BJ (cell line): ENCODE data around the gene ZNF423. TPM values are rescaled to one million over a fixed set of nuclear protein-coding genes. Genes with fewer than 3 reads are reported as not detected.

ENCODE experiments used
- CTCF ChIA-PET: fragments of 350-600 bp; formaldehyde crosslinking; extraction: SDS; loops from one replicate; lab custom pipeline; 2021; ENCODE audit warnings: antibody characterized with exemption, inconsistent platforms; lab: Yijun Ruan, JAX
- POLR2A ChIA-PET: fragments of 300-600 bp; sonication (Branson Sonifier 250); formaldehyde crosslinking; extraction: SDS; loops from one replicate; lab custom pipeline; 2021; ENCODE audit warnings: antibody characterized with exemption; lab: Charles Lee
- DNase-seq: peaks from one replicate; pipeline ENCODE4 v3.0.0-alpha.2; 2011; ENCODE audit warnings: low read depth
- H3K27me3 ChIP-seq: 2 replicates; pipeline ENCODE4 v1.6.0; 2011; ENCODE audit warnings: low read length; ENCODE audit not compliant: control insufficient read depth, insufficient read depth
- H3K36me3 ChIP-seq: 2 replicates; pipeline ENCODE4 v1.5.1; 2011; ENCODE audit warnings: low read length; ENCODE audit not compliant: control insufficient read depth, insufficient read depth
- H3K4me3 ChIP-seq: 2 replicates; pipeline ENCODE4 v1.5.1; 2011; ENCODE audit warnings: low read depth, mild to moderate bottlenecking, control low read depth, low read length
- CTCF ChIP-seq: IDR thresholded peaks from 2 replicates; pipeline ENCODE4 v1.5.1; 2011; ENCODE audit warnings: low read depth, mild to moderate bottlenecking, control low read depth, inconsistent platforms, low read length, moderate library complexity; ENCODE audit not compliant: insufficient read depth
- polyA plus RNA-seq: library from polyadenylated mRNA; depleted of rRNA; stranded (reverse); fragments of >200 nt; gene quantifications from 2 replicates; pipeline ENCODE4 v1.2.3, GENCODE V29; 2011

The ZNF423 gene
- polyA plus RNA-seq, 1 experiment = 0.22 TPM

DNA sequence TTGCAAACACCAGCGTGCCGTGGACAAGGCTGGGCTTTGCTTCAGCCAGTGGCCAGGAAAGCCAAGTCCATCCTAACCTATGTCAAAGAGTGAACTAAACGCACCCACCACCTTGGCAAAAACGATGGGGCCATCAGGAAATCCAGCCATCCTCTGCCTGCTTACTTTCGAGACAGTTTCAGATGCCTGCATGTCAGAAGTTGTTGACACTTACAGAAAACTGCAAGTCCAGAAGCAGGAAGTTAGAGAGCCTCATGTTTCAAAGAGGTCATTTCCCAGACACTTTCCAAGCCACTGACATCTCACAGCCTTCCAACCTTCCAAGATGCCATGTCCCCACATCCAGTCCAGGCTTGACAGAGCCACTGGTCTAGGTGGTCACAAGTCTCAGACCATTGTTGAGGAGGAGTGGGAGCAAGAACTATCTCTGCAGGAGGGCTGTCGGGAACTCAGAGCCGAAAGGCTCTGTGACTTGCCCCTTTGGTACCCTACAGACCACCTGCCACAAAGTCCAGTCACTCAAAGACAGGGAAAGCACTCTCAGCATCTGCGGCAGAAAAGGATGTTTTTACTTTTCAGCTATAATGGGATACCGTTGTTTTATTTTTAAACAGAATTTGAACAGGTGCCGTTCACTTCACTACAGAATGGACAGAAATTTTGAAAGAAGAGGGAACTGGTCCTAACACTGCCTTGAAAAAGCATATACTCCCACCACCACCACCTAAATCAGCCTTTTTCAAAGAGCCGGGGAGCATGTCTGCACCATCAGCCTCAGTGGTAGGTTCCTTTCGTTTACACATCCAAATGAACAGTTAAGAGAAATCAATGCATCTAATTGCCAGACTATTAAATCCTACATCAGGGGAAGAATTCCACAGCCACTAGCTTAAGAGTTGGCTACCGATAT is 5.1 kb downstream of the ZNF423 start:
- CTCF ChIA-PET = no interaction called here
- TF ChIP-seq CTCF = no peak

DNA sequence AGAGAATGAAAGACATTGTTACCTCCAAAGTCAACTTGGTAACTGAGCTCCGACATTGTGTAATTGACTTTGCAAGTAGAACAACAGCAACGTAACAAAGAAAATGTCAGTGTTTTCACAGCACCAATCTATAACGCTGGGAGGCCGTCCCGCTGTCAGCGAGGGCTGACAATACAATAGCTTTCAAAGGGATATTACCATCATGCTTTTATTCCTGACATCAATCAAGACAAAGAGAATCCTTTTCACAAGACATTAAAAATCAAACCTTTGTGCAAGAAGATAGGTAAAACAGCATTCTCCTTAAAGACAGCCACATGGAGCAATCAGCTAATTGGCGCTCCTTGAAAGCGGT is 6.2 kb downstream of the ZNF423 start:
- no peak overlapping the region for H3K4me3 ChIP-seq
- H3K36me3 ChIP-seq = no peaks in the 10 kb centered on the region
- POLR2A ChIA-PET = no interaction called here
- CTCF ChIA-PET = interaction anchor here (1.9 kb wide), 1 partner anchor 8 kb away, joined by 6 read pairs; no protein-coding TSS in a partner anchor
- TF ChIP-seq CTCF = no peak
- H3K27me3 ChIP-seq = peaks cover 9% of the 10 kb centered on the region
- no peak for DNase-seq

More for the DNA sequence above, 5.1 kb downstream of the ZNF423 start:
- no peak for DNase-seq
- peaks cover 7% of the 10 kb centered on the region for H3K27me3 ChIP-seq
- POLR2A ChIA-PET = no interaction called here
- no peak overlapping the region for H3K4me3 ChIP-seq
- H3K36me3 ChIP-seq = no peaks in the 10 kb centered on the region

DNA sequence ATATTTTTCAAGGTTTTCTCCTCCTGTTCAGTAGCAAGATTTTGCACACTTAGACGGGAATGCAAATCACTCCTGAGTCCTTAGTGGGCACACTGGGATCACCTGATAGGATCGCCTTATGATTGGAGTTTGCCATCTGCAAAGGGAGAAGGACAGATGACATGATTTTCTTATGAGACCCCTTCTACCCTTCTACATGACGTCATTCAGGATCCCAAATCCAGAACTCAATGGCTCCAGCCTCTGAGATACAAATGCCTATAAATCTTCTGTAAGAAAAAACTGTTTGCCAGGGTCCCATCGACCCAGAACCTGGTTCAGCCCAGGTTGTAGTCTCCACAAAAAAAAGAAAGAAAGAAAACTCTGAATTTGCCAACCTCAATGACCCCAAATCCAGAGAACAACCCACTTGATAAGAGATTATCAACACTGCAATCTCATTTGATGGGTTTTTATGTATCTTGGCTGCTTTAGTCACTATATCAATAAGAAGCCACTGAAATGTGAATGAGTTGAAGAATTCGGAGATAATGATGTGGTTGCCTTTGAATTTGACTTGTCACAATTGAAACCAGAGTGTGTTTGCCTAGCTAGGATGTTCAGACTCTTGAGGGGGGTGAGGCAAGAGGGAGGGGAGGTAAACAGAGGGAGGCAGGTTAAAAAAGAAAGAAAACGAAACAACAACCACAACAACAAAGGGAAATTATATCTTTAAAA is 6.7 kb downstream of the ZNF423 start:
- peaks cover 9% of the 10 kb centered on the region for H3K27me3 ChIP-seq
- H3K4me3 ChIP-seq = no peak overlapping the region
- DNase-seq = no peak
- ChIA-PET CTCF (interaction anchor here (1.9 kb wide), 1 partner anchor 8 kb away, joined by 6 read pairs; no protein-coding TSS in a partner anchor), POLR2A (no interaction called here)
- no peaks in the 10 kb centered on the region for H3K36me3 ChIP-seq
- TF ChIP-seq CTCF = no peak

- Histone ChIP-seq H3K27me3 (peaks cover 7% of the 10 kb centered on the region), H3K36me3 (no peaks in the 10 kb centered on the region), H3K4me3 (no peak overlapping the region)
- TF ChIP-seq CTCF = no peak
- no peak for DNase-seq
- ChIA-PET POLR2A (no interaction called here), CTCF (interaction anchor here (1.9 kb wide), 1 partner anchor 9 kb away, joined by 6 read pairs; no protein-coding TSS in a partner anchor)
Measured at GRCh38 chr16:49848530-49848929, 7.4 kb downstream of the ZNF423 start.

DNA sequence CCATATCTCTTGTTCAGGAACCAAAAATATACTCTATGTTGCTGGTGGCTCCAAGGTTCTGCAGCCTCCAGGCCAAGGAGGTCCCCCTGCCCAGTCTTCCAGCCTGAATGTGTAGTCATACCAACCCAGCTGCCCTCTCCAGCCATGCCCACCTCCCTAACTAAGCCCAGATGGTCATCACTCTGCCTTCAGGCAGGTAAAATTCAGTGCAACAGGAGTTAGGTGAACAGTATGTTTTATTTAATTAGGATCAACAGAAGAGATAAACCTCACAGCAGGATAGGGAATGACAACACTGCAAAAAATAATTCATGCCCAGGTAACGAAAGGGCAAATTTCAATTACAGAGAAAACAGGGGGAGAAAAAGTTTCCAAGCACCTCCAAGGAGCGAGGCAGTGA is 9.1 kb downstream of the ZNF423 start:
- no peak for TF ChIP-seq CTCF
- no peak for DNase-seq
- Histone ChIP-seq H3K36me3 (no peaks in the 10 kb centered on the region), H3K27me3 (peaks cover 4% of the 10 kb centered on the region), H3K4me3 (no peak overlapping the region)
- CTCF ChIA-PET = interaction anchor here (1.2 to 2.0 kb wide), 2 partner anchors 10 to 12 kb away, joined by 3 to 8 read pairs; no protein-coding TSS in a partner anchor
- POLR2A ChIA-PET = no interaction called here
